Measurements from ENCODE around the gene SERF1B. TPM values are rescaled to one million over a fixed set of nuclear protein-coding genes. Genes with fewer than 3 reads are reported as not detected.
A peak's percentile ranks its signal among the peaks of the same experiment; 100 is the strongest.
"Not testable (repeated sequence)": the region's sequence is repeated elsewhere in the genome, so short reads cannot be mapped to it uniquely, and the experiment has no call there.

The SERF1B gene
- total RNA-seq (2014; rRNA removed; shearing (Covaris generic)), result 34.8 and 52.2 TPM in 2 replicates
- 25.2 and 31.2 TPM in 2 replicates for total RNA-seq (2022)
- Bru-seq, nascent RNA, result percentile 44 among the genes with signal in this experiment
- BruChase-seq, experiment 1, labeled RNA remaining after a 6-hour chase, result percentile 42 among the genes with signal in this experiment
- percentile 46 among the genes with signal in this experiment for BruChase-seq, experiment 2, labeled RNA remaining after a 2-hour chase
- long read RNA-seq, transcript SERF1B-202 (3 exons, 703 nt), result major isoform, 23 of 35 reads
- long read RNA-seq, partial matches to known transcripts, result 2 of 35 reads
- long read RNA-seq, other reads (novel, unspliced or antisense), result 6 of 35 reads

DNA sequence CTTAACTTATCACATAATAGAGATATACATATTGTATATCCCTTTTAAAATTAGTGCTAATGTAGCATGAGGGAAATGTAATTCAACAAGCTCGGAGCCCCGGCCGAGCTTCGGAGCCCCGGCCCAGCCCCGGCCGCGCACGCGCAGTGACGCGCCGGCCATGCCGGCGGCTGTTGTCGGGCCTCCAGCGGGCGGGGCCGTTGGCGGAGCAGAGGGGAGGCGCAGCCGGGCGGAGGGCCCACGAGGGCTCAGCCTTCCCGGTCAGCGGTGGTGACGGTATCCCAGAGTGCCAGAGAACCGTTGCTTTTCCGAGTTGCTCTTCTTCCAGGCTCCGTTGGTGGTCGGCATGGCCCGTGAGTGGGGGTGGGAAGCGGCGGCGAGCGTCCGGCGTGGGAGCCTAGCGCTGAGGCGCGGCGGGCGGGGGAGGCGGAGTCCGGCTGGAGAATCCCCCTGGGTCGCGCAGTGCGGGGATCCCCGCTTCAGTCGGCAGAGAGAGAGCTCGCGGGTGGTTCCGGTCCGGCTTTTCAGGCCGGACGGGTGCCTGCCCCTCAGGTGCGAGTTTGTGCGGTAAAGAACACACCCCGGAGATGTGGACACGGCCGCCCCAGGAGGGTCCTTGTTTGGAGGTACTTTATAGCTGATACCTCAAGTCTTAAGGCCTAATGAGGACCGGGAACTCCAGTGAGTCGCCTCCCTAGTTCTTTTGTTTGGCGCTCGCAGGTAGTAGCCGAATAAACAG lies at the start of gene SERF1B:
TSS of gene SERF1B (plus strand) at position 146 of the 739 bp plus-strand sequence. CDS start at position 347, 201 bp downstream.
- H4K20me1 ChIP-seq (ENCODE audit: insufficient read depth, low read length); H3K79me2 ChIP-seq (ENCODE audit: insufficient read depth, low read depth, low read length); POLR2A ChIA-PET; H3K9me2 ChIP-seq (ENCODE audit: insufficient read depth, low read length); H3K4me2 ChIP-seq (ENCODE audit: low read length); CTCF ChIA-PET (ENCODE audit: unreplicated experiment); H3K9me3 ChIP-seq (ENCODE audit: low read length); DNase-seq (ENCODE audit: low spot score); intact Hi-C loops (cut with micrococcal nuclease; ENCODE audit: unreplicated experiment); H3K27ac ChIP-seq (ENCODE audit: low read depth, low read length, poor library complexity, severe bottlenecking); H3K4me3 ChIP-seq (ENCODE audit: low read depth, low read length, poor library complexity, severe bottlenecking); H2AFZ ChIP-seq (ENCODE audit: low read length); H3K4me1 ChIP-seq (ENCODE audit: insufficient read depth, low read length, poor library complexity, severe bottlenecking); BruUV-seq (replicated peaks); H3K36me3 ChIP-seq (ENCODE audit: insufficient read depth, low read length): not testable (repeated sequence)

DNA sequence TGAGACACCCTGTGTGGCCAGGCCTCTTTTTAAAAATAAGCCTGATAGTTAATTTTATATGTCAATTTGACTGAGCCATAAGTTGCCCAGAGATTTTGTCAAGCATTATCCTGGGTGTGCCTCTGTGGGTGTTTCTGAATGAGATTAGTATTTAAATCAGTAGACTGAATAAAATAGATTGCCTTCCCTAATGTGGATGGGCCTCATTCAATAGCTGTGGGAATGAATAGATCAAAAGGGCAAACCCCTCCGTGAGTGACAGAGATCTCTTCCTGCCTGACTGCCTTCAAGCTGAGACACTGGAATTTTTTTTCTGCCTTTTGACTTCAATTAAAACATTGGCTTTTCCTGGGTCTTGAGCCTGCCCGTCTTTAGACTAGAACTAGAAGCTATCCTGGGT lies 33.3 kb upstream of the SERF1B start:
- H3K79me2 ChIP-seq (ENCODE audit: insufficient read depth, low read depth, low read length); H3K4me3 ChIP-seq (ENCODE audit: low read depth, low read length, poor library complexity, severe bottlenecking); DNase-seq (ENCODE audit: low spot score); CTCF ChIA-PET (ENCODE audit: unreplicated experiment); H2AFZ ChIP-seq (ENCODE audit: low read length); H3K9me3 ChIP-seq (ENCODE audit: low read length); H3K9me2 ChIP-seq (ENCODE audit: insufficient read depth, low read length); H4K20me1 ChIP-seq (ENCODE audit: insufficient read depth, low read length); POLR2A ChIA-PET; intact Hi-C loops (cut with micrococcal nuclease; ENCODE audit: unreplicated experiment); H3K27ac ChIP-seq (ENCODE audit: low read depth, low read length, poor library complexity, severe bottlenecking); H3K4me1 ChIP-seq (ENCODE audit: insufficient read depth, low read length, poor library complexity, severe bottlenecking); H3K36me3 ChIP-seq (ENCODE audit: insufficient read depth, low read length); H3K4me2 ChIP-seq (ENCODE audit: low read length): not testable (repeated sequence)
- BruUV-seq (replicated peaks), result TSS peak; percentile 42

DNA sequence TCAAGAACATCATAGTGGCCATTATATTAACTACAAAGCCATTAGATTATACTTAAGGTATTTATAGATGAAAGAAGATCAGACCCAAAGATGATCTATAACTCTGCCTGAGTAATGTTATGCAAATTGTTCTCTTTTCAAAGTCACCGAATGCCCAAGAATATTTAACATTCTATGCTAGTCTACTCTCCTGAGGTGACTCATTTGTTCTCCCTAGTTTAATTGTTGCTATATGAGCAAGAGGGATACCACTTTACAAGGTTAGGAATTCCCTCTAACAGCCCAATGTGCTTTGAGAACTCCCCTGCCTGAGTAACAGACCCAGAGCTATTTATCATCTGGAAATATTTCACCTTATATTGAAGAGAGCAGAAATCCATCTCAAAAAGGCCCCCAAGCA lies 29.5 kb upstream of the SERF1B start:
- H2AFZ ChIP-seq (ENCODE audit: low read length); POLR2A ChIA-PET: not testable (repeated sequence)

DNA sequence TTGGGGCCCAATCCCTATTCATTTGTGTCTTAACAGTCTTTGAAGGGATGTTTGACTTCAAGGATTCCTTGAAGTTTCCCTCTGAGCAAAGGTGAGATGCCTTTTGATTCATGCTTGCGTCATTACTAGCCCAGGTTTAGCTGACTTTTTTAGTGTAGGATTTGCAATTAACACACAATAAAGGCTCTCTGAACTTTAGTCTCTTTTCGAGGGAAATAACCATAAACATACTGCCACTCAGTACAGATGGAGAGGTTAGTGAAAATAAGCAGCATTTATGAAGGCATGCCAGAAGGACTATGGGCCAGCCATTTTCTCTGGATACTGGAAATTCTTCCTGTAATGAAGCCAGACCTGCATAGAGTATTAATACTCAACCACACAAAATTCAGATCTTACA lies 4.4 kb upstream of the SERF1B start:
- BruUV-seq (replicated peaks); H3K36me3 ChIP-seq (ENCODE audit: insufficient read depth, low read length); H3K4me3 ChIP-seq (ENCODE audit: low read depth, low read length, poor library complexity, severe bottlenecking); CTCF ChIA-PET (ENCODE audit: unreplicated experiment); H3K4me2 ChIP-seq (ENCODE audit: low read length); H3K9me2 ChIP-seq (ENCODE audit: insufficient read depth, low read length); H3K79me2 ChIP-seq (ENCODE audit: insufficient read depth, low read depth, low read length); intact Hi-C loops (cut with micrococcal nuclease; ENCODE audit: unreplicated experiment); H3K4me1 ChIP-seq (ENCODE audit: insufficient read depth, low read length, poor library complexity, severe bottlenecking); H3K27ac ChIP-seq (ENCODE audit: low read depth, low read length, poor library complexity, severe bottlenecking); H2AFZ ChIP-seq (ENCODE audit: low read length); H4K20me1 ChIP-seq (ENCODE audit: insufficient read depth, low read length); DNase-seq (ENCODE audit: low spot score); POLR2A ChIA-PET; H3K9me3 ChIP-seq (ENCODE audit: low read length): not testable (repeated sequence)

More for the DNA sequence above, 29.5 kb upstream of the SERF1B start:
- H3K9me3 ChIP-seq (ENCODE audit: low read length); H3K36me3 ChIP-seq (ENCODE audit: insufficient read depth, low read length); H3K79me2 ChIP-seq (ENCODE audit: insufficient read depth, low read depth, low read length); H3K4me2 ChIP-seq (ENCODE audit: low read length); H3K27ac ChIP-seq (ENCODE audit: low read depth, low read length, poor library complexity, severe bottlenecking); DNase-seq (ENCODE audit: low spot score); H3K4me1 ChIP-seq (ENCODE audit: insufficient read depth, low read length, poor library complexity, severe bottlenecking); CTCF ChIA-PET (ENCODE audit: unreplicated experiment); H4K20me1 ChIP-seq (ENCODE audit: insufficient read depth, low read length); intact Hi-C loops (cut with micrococcal nuclease; ENCODE audit: unreplicated experiment); H3K9me2 ChIP-seq (ENCODE audit: insufficient read depth, low read length); BruUV-seq (replicated peaks); H3K4me3 ChIP-seq (ENCODE audit: low read depth, low read length, poor library complexity, severe bottlenecking): not testable (repeated sequence)

DNA sequence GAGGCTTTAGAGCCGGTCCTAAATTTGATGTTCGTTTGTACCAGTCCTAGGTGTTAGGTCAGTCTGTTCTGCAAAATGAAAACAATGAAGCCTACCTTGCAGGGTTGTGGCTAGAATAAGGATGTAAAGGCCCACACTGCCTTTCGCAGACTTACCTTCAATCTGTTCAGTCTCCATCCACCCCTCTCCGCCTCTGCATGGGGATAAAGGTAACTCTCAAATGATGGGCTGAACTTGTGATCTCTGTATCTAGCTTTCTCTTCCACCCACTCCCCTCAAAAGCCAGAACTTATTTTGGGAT lies 744 bp downstream of the SERF1B start:
- POLR2A ChIA-PET; H3K4me3 ChIP-seq (ENCODE audit: low read depth, low read length, poor library complexity, severe bottlenecking); intact Hi-C loops (cut with micrococcal nuclease; ENCODE audit: unreplicated experiment); H3K9me3 ChIP-seq (ENCODE audit: low read length); H3K36me3 ChIP-seq (ENCODE audit: insufficient read depth, low read length); H3K4me2 ChIP-seq (ENCODE audit: low read length); H2AFZ ChIP-seq (ENCODE audit: low read length); BruUV-seq (replicated peaks); H4K20me1 ChIP-seq (ENCODE audit: insufficient read depth, low read length); H3K4me1 ChIP-seq (ENCODE audit: insufficient read depth, low read length, poor library complexity, severe bottlenecking); CTCF ChIA-PET (ENCODE audit: unreplicated experiment); H3K9me2 ChIP-seq (ENCODE audit: insufficient read depth, low read length); DNase-seq (ENCODE audit: low spot score); H3K27ac ChIP-seq (ENCODE audit: low read depth, low read length, poor library complexity, severe bottlenecking); H3K79me2 ChIP-seq (ENCODE audit: insufficient read depth, low read depth, low read length): not testable (repeated sequence)

DNA sequence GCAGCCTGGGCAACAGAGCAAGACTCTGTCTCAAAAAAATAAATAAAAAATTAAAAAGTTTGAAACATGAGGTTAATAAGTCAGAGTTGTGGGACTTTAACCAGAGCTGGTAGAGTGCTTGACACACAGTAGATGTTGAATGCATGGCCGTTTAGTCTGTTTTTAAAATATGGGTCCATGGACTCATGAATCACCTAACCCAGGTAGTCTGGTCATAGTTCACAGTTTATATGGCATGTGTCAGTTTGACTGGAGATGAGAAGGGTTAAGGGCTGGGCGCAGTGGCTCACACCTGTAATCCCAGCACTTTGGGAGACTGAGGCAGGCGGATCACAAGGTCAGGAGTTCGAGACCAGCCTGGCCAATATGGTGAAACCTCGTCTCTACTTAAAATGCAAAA lies 6.2 kb downstream of the SERF1B start:
- H3K4me2 ChIP-seq (ENCODE audit: low read length); H3K79me2 ChIP-seq (ENCODE audit: insufficient read depth, low read depth, low read length); POLR2A ChIA-PET; H3K4me3 ChIP-seq (ENCODE audit: low read depth, low read length, poor library complexity, severe bottlenecking); BruUV-seq (replicated peaks); H3K9me2 ChIP-seq (ENCODE audit: insufficient read depth, low read length); H3K9me3 ChIP-seq (ENCODE audit: low read length); DNase-seq (ENCODE audit: low spot score); intact Hi-C loops (cut with micrococcal nuclease; ENCODE audit: unreplicated experiment); H2AFZ ChIP-seq (ENCODE audit: low read length); CTCF ChIA-PET (ENCODE audit: unreplicated experiment); H3K4me1 ChIP-seq (ENCODE audit: insufficient read depth, low read length, poor library complexity, severe bottlenecking); H3K27ac ChIP-seq (ENCODE audit: low read depth, low read length, poor library complexity, severe bottlenecking); H4K20me1 ChIP-seq (ENCODE audit: insufficient read depth, low read length); H3K36me3 ChIP-seq (ENCODE audit: insufficient read depth, low read length): not testable (repeated sequence)

Data from OCI-LY7 (cell line).